Measurements from ENCODE around the gene TPD52L3. TPM values are rescaled to one million over a fixed set of nuclear protein-coding genes. Genes with fewer than 3 reads are reported as not detected.

TPD52L3 gene
- total RNA-seq, 1 donor from 2014 or later, result not detected

GRCh38 chr9:6368831-6369230, 40.7 kb downstream of the TPD52L3 start:
- H3K27ac ChIP-seq (replicated peaks), result no peak overlapping the region
- TF ChIP-seq, protein P1, sequence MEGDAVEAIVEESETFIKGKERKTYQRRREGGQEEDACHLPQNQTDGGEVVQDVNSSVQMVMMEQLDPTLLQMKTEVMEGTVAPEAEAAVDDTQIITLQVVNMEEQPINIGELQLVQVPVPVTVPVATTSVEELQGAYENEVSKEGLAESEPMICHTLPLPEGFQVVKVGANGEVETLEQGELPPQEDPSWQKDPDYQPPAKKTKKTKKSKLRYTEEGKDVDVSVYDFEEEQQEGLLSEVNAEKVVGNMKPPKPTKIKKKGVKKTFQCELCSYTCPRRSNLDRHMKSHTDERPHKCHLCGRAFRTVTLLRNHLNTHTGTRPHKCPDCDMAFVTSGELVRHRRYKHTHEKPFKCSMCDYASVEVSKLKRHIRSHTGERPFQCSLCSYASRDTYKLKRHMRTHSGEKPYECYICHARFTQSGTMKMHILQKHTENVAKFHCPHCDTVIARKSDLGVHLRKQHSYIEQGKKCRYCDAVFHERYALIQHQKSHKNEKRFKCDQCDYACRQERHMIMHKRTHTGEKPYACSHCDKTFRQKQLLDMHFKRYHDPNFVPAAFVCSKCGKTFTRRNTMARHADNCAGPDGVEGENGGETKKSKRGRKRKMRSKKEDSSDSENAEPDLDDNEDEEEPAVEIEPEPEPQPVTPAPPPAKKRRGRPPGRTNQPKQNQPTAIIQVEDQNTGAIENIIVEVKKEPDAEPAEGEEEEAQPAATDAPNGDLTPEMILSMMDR (IDR thresholded peaks at IDR 0.05; ENCODE audit: borderline replicate concordance), result no peak
- peaks cover 4% of the 10 kb centered on the region for H3K27me3 ChIP-seq (ENCODE audit: low read depth)
- intact Hi-C loops (cut with micrococcal nuclease), result no loop called here
- no peaks in the 10 kb centered on the region for H3K36me3 ChIP-seq
- no peak overlapping the region for H3K4me3 ChIP-seq
- DNase-seq, result no peak
- H3K4me1 ChIP-seq, result no peaks in the 10 kb centered on the region
- H3K9me3 ChIP-seq (replicated peaks), result no peaks in the 10 kb centered on the region

Other genes starting within 250 kb of the TPD52L3 start
- 27.1 TPM for gene IL33, start 112.6 kb upstream of the TPD52L3 start, total RNA-seq
- gene UHRF2, start 84.8 kb downstream of the TPD52L3 start, total RNA-seq, result 14.1 TPM

All from left ventricle myocardium inferior (tissue), 1 donor.